HG03175 (cell line): ENCODE measurements around the gene ENAH.
A peak's percentile ranks its signal among the peaks of the same experiment; 100 is the strongest.
"Not testable (repeated sequence)": the region's sequence is repeated elsewhere in the genome, so short reads cannot be mapped to it uniquely, and the experiment has no call there.

Experiments used
- ATAC-seq: cut with Tn5 transposase; IDR thresholded peaks from one replicate; pipeline ENCODE4 v1.9.1; 2021; ENCODE audit warnings: mild to moderate bottlenecking, moderate library complexity; ENCODE audit not compliant: unreplicated experiment

The ENAH gene

DNA sequence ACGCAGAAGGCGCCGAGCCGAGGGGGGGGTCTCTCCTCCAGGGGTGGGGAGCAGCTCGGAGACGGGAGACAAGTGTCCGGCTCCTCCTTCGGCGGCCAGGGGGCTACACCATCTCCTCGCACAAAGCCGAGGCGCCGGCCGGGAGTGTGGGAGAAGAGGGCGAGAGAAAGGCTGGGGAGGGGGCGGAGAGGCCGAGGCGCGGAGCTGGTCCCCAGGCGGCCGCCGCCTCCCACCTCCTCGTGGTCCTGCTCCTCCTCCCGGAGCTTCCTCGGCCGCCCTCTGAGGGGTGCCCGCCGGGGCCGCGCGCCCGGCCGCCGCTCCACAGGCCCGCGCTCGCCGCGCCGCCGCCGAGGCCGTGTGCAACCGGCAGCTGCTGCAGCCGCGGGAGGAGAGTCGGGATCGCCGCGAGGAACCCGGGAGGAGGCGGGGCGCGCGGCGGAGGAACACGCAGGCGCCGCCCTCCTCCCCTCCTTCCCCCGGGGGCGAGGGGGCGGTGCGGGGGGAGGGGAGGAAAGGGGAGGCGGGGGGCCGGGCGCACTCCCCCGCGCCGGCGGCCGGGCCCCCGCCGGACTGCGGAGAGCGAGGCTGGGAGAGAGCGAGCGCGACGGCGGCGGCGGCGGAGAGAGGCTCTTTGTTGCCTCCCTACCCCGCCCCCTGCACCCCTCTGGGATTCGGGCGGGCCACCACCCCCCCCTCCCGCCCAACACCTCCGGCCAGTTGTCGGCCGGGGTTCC, at the start of gene ENAH:
ENAH (minus strand) TSS at position 395 of the 734 bp plus-strand sequence. CDS start 433 bp downstream, outside the sequence.
- peak; percentile 62 for ATAC-seq

DNA sequence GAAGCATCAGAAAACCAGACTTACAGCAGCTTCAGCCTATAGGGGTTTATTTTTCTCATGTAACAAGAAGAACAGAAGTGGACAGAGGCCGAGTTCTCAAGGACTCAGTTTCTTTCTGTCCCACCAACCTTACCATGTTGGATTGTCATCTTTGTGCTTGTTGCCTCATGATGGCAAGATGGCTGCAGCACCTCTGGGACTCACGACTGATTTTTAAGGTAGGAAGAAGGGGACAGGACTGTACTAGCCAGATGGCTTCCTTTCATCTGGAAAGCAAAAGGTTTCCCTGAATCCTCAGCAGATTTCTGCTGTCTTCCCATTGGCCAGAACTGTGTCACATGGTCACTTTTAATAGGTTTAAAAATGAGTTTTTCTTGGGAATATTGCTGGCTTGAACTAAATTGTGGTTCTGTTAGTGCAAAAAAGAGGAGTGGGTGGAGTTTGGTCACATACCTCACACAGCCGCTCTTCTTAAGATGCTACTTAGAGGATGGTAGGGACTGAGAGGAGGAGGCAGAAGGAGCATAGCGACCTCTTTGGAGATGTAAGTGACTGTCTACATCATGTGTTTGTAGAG, 48.1 kb upstream of the ENAH start:
- no peak for ATAC-seq

GRCh38 chr1:225700164-225700821, 47.4 kb upstream of the ENAH start:
- ATAC-seq, result no peak

DNA sequence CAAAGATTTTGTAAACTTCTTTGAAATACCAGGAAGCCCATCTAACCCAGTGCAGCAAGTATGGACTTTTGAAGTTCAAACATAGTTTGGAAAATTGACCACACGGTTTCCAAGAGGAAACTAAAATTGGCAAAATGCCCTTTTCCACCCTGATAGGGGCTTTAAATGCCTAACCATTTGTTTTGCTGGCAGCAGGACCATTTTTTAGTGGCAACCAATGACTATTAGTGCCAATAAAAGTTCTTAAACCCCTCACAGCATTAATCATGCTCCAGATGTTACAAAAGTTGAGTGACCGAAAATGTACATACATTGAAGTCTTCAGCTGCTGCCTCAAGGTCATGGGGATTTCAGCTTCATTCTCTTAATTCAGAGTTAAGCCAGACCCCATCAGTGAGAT, 46.4 kb upstream of the ENAH start:
- ATAC-seq, result no peak

DNA sequence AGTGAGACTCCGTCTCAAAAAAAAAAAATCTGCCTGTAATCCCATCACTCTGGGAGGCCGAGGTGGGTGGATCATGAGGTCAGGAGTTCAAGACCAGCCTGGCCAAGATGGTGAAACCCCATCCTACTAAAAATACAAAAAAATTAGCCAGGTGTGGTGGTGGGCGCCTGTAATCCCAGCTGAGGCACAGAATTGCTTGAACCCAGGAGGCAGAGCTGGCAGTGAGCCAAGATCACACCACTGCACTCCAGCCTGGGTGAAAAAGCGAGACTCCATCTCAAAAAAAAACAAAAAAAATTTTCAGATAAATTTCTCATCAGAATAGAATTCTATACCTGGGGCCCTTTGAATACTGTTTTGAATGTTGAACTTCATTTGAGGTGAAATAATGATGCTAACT, 45.3 kb upstream of the ENAH start:
- not testable (repeated sequence) for ATAC-seq

DNA sequence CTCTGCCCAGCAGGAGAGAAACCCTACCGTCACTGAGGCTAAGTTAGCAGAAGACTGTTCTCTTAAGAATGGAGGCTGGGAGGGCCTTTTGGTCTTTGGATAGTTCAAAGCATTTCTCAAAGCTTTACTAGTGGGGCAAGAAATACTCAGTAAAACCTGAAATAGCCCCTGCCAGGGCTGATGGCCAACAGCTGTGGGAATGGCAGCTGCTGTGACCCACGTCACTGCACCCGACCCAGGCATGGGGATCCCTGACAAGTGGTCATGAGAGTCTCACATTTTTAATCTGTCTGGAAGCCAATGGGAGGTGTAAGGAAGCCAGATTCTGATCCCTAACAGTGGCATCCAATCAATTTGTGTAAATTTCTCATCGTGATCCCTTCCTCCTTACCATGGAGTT, 44.5 kb upstream of the ENAH start:
- no peak for ATAC-seq

DNA sequence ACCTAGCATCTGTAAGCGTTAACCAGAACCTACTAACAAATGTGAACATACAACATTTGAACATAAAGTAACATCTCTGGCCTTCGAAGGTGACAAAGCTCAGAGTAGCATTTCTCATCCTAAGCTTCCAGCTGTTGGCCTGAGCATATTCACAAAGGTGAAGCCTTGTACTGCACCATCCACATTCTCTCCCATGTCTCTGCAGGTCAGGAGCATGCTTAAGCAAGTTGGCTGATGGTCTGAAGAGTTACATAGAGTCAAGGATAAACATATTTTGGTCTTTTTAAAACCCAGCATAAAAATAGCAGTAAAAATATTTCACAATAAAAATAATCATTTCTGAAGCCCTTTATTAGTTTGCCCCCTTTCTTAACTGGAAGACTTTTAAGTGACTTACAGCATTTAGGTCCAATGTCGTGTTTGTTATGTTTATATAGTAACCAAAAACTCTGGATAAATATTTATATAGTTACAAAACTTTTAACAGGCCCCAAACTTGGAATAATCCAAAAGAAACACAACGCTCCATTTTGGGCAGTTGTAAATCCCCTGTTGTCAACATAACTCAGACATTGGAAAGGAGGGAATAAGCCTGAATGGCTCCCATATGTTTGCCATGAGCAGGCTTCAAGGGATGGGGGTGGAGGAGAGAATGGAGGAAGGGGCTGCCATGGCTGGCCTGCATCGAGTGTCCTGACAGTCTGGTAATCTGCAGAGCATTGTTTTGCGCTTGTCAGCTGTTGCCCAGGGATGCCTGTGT, 42.8 kb upstream of the ENAH start:
- no peak for ATAC-seq

DNA sequence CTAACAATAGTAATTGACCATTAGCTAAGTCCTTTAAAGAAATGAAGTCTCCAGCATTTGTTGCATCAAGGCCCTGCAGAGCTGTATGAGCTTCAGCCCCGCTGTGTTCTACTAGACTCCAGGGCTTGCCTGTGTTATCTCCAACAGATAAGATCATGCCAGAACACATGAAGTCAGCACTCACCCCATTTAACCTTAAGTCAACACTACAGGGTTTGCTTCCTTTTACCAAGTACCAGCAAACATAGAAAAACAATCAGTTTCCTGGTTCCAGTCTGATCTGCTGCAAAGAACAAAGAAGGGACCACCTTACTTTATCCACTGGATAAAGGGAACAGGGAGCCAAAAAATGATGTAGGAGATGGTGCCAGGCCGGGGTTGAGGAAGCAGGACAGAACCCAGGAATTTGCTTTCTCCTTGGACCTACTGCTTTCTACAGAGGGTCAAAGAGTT, 41.3 kb upstream of the ENAH start:
- ATAC-seq, result no peak

- ATAC-seq, result not testable (repeated sequence)
Observed at GRCh38 chr1:225693697-225694096, 40.8 kb upstream of the ENAH start.

DNA sequence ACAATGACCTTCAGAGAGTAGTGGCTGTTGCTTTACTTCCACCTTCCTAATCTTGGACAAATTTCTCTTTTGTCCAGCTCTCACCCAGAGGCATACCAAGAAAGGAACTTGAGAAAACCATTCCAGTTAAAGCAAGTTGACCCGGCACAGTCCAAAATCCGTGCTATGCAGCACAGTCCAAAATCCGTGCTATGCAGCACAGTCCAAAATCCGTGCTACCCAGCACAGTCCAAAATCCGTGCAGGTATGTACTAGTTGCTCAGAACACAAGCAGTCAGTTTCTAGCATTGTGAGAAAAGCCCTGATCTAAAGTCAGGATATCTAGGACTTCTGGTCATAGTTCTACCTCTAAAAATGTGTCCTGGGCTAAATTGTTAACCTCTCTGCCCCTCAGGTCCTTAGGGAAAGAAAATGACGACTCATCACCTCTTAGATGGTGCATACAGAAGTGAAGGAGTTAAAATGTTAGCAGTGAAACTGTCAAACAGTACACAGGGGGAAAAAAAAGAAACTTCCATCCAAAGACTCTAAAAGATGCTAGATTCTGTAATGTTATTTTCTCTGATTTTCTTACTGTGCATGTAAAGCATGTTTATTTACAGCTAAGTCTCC, 40.3 kb upstream of the ENAH start:
- ATAC-seq, result no peak

DNA sequence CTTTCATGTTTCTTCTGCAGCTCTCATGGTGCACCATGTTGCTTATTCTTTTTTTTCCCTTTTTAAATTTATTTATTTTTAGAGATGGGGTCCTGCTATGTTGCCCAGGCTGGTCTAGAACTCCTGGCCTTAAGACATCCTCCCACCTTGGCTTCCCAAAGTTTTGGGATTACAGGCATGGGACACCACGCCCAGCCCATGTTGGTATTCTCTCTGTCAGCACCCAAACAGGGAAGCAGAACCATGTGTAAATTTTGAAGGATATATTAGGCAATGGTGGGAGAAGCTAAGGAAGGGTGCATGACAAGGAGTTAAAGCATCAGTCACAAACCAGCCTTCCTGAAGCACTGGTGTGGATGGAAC, 39.6 kb upstream of the ENAH start:
- ATAC-seq, result no peak

DNA sequence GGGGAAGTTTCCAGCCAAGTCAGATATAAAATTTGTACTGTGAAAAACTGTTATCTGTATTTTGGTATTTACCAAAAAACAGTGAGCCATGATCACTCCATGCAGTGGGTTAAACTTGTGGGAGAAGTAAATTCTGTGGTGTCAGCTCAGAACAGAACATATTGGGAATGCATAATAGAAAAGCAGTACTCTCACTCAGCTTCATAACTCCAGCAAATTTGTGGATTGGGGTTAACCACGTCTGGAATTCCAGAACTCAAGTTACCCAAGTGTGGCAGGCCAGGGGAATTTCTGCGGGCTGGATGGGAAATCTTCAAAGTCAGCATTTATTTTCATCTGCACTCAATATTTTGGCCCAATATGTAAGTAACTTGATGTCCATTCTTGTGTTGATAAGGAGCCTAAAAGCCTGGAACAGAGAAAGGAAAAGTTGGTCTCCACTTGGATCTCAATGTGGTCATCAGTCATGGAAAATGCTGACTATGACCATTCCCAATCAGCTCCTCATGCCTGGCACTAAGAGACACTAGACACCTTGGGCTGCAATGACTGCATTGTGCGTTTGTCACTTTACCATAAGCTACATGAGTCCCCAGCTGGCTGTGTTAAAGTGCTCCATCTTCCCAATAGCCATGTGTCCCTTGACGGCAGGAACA, 39.1 kb upstream of the ENAH start:
- ATAC-seq, result no peak

GRCh38 chr1:225691377-225691776, 38.5 kb upstream of the ENAH start:
- no peak for ATAC-seq

DNA sequence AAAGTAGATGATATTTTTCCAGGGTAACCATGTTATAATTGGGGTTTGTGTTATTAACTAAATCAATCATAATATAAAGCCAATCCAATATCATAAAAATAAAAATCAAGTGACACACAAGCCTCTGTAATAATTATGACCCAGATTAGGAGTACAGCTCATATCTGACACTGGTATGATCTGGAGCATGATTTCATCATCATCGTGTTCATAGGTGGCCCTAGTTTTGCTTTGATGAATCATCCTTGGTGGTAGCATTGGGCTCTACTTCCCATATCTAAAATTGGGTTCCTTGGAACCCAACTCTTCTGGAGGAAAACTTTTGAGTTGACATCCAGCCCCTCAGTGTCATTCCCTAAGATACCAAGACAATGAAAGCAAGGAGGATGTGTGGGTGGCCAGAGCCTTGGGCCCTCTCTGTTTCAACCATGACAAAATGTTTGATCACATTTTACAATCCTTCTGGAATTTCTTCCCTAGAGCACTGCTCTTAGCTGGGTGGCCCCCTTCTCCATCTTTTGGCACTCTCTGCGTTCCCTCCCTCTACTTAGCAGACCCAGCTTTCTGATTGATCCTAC, 37.0 kb upstream of the ENAH start:
- ATAC-seq, result no peak

DNA sequence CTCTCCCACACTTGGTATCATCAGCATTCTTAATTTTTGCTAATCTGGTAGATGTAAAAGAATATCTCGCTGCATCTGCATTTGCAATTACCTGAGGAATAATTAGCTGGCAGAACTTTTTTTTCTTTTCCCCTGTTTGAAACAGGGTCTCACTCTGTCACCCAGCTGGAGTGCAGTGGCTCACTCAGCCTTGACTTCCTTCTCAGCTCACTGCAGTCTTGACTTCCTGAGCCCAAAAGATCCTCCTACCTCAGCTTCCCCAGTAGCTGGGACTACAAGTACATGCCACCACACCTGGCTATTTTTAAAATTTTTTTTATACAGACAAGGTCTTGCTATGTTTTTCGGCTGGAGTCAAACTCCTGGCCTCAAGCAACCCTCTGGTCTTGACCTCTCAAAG, 35.4 kb upstream of the ENAH start:
- no peak for ATAC-seq

DNA sequence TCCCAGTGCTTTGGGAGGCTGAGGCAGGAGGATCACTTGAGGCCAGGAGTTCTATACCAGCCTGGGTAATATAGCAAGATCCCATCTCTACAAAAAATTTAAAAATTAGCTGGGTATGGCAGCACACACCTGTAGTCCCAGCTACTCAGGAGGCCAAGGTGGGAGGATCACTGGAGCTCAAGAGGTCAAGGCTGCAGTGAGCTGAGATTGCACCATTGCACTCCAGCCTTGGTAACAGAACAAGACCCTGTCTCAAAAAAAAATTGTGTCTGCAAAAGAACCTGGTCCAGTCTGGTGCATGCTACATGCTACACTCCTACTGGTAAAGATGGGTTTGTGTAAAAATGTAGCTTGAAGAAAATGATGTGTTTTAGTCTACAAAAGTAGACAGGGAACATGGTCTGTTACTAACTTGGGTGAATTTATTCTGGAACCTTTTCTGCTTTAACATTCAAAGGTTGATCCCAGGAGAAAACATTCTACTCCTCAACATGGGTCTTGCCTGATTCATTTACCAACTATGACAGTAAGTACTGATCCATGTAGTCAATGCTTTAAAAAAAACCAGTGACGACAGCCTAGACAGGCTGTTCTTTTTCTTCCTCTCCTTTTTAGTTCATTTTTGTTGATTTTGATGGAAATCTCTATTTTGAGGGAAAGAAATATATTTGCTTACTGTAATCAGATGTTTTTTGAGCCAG, 32.7 kb upstream of the ENAH start:
- no peak for ATAC-seq

GRCh38 chr1:225684741-225685140, 31.8 kb upstream of the ENAH start:
- ATAC-seq, result no peak

- ATAC-seq, result no peak
Observed at GRCh38 chr1:225681231-225681630, 28.3 kb upstream of the ENAH start.

DNA sequence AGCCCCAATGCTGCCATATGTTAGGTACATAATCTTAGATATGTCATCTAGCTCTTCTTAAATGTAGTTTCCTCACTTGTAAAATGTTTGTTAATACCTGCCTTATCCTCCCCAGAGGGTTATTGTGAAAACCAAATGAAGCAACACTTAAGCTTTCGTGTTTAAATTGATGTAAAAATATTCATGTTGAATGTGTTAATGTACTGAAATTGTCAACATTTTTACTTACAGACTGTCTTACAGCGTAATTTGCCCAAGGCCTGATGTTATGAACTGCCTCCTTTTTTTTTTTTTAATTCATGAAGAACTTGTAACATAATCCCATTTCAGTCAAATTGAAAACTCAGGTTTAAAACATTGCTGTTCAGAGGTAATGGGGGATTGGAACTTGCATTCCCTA, 25.6 kb upstream of the ENAH start:
- no peak for ATAC-seq
